Stimulated activated CD4-positive, alpha-beta T cell treated with anti-CD3 and anti-CD28 coated beads, Interleukin-12 subunit alpha, Interleukin-12 subunit beta, amount 100 ng/mL, for 4 hours (primary cell): Measurements from ENCODE around the gene GPATCH4.
"Not testable (repeated sequence)": the region's sequence is repeated elsewhere in the genome, so short reads cannot be mapped to it uniquely, and the experiment has no call there.

Experiments used
- DNase-seq: peaks from one replicate; pipeline ENCODE4 v3.0.0-alpha.2; 2020

GPATCH4 gene

GRCh38 chr1:156594190-156594589 lies 7.1 kb downstream of the GPATCH4 start:
- DNase-seq, result no peak

- DNase-seq, result no peak
Measured at GRCh38 chr1:156593661-156593989, 7.7 kb downstream of the GPATCH4 start.

GRCh38 chr1:156592910-156593660 lies 8.2 kb downstream of the GPATCH4 start:
- no peak for DNase-seq

GRCh38 chr1:156592158-156592909 lies 8.9 kb downstream of the GPATCH4 start:
- no peak for DNase-seq

- DNase-seq, result peak; percentile 71
Measured at GRCh38 chr1:156591432-156592157, 9.7 kb downstream of the GPATCH4 start, which contains the start of gene NAXE. TSS of gene NAXE (plus strand) at chr1:156591776. CDS start at chr1:156591805, 29 bp downstream.

- DNase-seq, result no peak
Measured at GRCh38 chr1:156591181-156591431, 10.2 kb downstream of the GPATCH4 start.

GRCh38 chr1:156590326-156591180 lies 10.7 kb downstream of the GPATCH4 start:
- DNase-seq, result no peak

- DNase-seq, result no peak
Measured at GRCh38 chr1:156589546-156589945, 11.7 kb downstream of the GPATCH4 start.

GRCh38 chr1:156587927-156588326 lies 13.4 kb downstream of the GPATCH4 start:
- not testable (repeated sequence) for DNase-seq

- no peak for DNase-seq
Measured at GRCh38 chr1:156586892-156587477, 14.3 kb downstream of the GPATCH4 start.

- DNase-seq, result no peak
Measured at GRCh38 chr1:156586323-156586722, 15.0 kb downstream of the GPATCH4 start.

GRCh38 chr1:156584813-156585212 lies 16.5 kb downstream of the GPATCH4 start:
- DNase-seq, result no peak

GRCh38 chr1:156583821-156584622 lies 17.3 kb downstream of the GPATCH4 start:
- peak; percentile 69 for DNase-seq

GRCh38 chr1:156582388-156583017 lies 18.8 kb downstream of the GPATCH4 start:
- DNase-seq, result no peak

- no peak for DNase-seq
Measured at GRCh38 chr1:156581661-156582387, 19.5 kb downstream of the GPATCH4 start.

- DNase-seq, result no peak
Measured at GRCh38 chr1:156579472-156579871, 21.8 kb downstream of the GPATCH4 start, which contains the start of gene TTC24. TSS of gene TTC24 (plus strand) at chr1:156579723. CDS start at chr1:156581365, 1,642 bp downstream.

GRCh38 chr1:156578055-156578454 lies 23.2 kb downstream of the GPATCH4 start:
- DNase-seq, result no peak

GRCh38 chr1:156577550-156577949 lies 23.7 kb downstream of the GPATCH4 start:
- no peak for DNase-seq

- DNase-seq, result no peak
Measured at GRCh38 chr1:156574039-156574633, 27.1 kb downstream of the GPATCH4 start.

- DNase-seq, result no peak
Measured at GRCh38 chr1:156572663-156573018, 28.6 kb downstream of the GPATCH4 start.
